K562 (cell line): Measurements from ENCODE around the gene DPH7. TPM values are rescaled to one million over a fixed set of nuclear protein-coding genes. Genes with fewer than 3 reads are reported as not detected.

ENCODE experiments used
- BRF1 ChIP-seq: IDR thresholded peaks from 3 replicates; pipeline ENCODE4 v1.6.1; 2011; ENCODE audit warnings: borderline replicate concordance, mild to moderate bottlenecking; ENCODE audit not compliant: insufficient read length; ENCODE audit errors: extremely low read depth
- CAMTA2 ChIP-seq: fragments of 250-450 bp; sonication (Bioruptor Pico); conservative IDR thresholded peaks from 2 replicates; pipeline ENCODE4 v1.5.1; 2022
- CCAR2 ChIP-seq: fragments of 200-400 bp; formaldehyde crosslinking; IDR thresholded peaks from 2 replicates; pipeline ENCODE4 v1.6.1; 2017; ENCODE audit warnings: mild to moderate bottlenecking, low read depth, low read length
- HBP1 ChIP-seq: fragments of 450-650 bp; formaldehyde crosslinking; IDR thresholded peaks from 2 replicates; pipeline ENCODE4 v1.4.0; 2022; ENCODE audit warnings: missing genetic modification characterization
- MECOM ChIP-seq: fragments of 250-450 bp; sonication (Bioruptor Pico); IDR thresholded peaks from 2 replicates; pipeline ENCODE4 v1.8.0; 2022; ENCODE audit warnings: inconsistent platforms
- MYNN ChIP-seq, 2 experiments: sonication (generic); formaldehyde crosslinking in 1 of 2; IDR thresholded peaks; 2 replicates each; pipeline versions ENCODE4 v1.5.0 to v1.6.1; 2016 to 2020; ENCODE audit warnings: antibody characterized with exemption in 1 of 2, missing genetic modification reagents in 1 of 2
- RREB1 ChIP-seq: fragments of 250-450 bp; sonication (Bioruptor Pico); IDR thresholded peaks from 2 replicates; pipeline ENCODE4 v1.4.0; 2020
- SLC30A9 ChIP-seq: fragments of 250-450 bp; sonication (Bioruptor Pico); IDR thresholded peaks from 2 replicates; pipeline ENCODE4 v1.8.0; 2022; ENCODE audit warnings: mild to moderate bottlenecking, moderate library complexity
- SNIP1 ChIP-seq: fragments of 450-650 bp; IDR thresholded peaks from 2 replicates; pipeline ENCODE4 v1.7.1; 2017; ENCODE audit warnings: low read depth, mild to moderate bottlenecking
- TFAM ChIP-seq: fragments of 250-450 bp; sonication (Bioruptor Pico); conservative IDR thresholded peaks from 2 replicates; pipeline ENCODE4 v1.5.0; 2021; ENCODE audit warnings: mild to moderate bottlenecking, moderate library complexity
- ZNF133 ChIP-seq: fragments of 250-450 bp; sonication (Bioruptor Pico); IDR thresholded peaks from 2 replicates; pipeline ENCODE4 v1.4.0; 2020; ENCODE audit warnings: mild to moderate bottlenecking
- ZNF165 ChIP-seq: fragments of 250-450 bp; sonication (Bioruptor Pico); IDR thresholded peaks from 2 replicates; pipeline ENCODE4 v1.4.0; 2020; ENCODE audit warnings: borderline replicate concordance
- ZNF263 ChIP-seq: sonication (generic); formaldehyde crosslinking; IDR thresholded peaks from 2 replicates; pipeline ENCODE4 v1.8.0; 2022; ENCODE audit warnings: mild to moderate bottlenecking, missing genetic modification reagents, borderline replicate concordance
- ZNF3 ChIP-seq: fragments of 250-450 bp; sonication (Bioruptor Pico); IDR thresholded peaks from 2 replicates; pipeline ENCODE4 v1.5.0; 2021; ENCODE audit warnings: mild to moderate bottlenecking, moderate library complexity
- polyA plus RNA-seq, 8 experiments: library from polyadenylated mRNA; depleted of rRNA in 4 of 8; stranded (reverse) in 5 of 8; unstranded in 3 of 8; fragments of >200 nt; fragmentation: Nextera tagmentation in 2 of 8; fragmentation: Illumina TruSeq in 1 of 8; extraction: Ambion mirVana in 2 of 8; extraction: Trizol in 1 of 8; gene quantifications; 2 replicates each; pipeline versions ENCODE4 v1.2.1 to v1.2.3, GENCODE V29; 2011 to 2014; ENCODE audit warnings: inconsistent platforms in 1 of 8, missing spikeins in 1 of 8
- total RNA-seq, 7 experiments: library from RNA; depleted of rRNA in 6 of 7; stranded (reverse); fragments of >200 nt in 6 of 7; fragmentation: Illumina TruSeq in 2 of 7; extraction: Trizol in 2 of 7; gene quantifications; 2 replicates each; pipeline versions ENCODE4 v1.2.1 to v1.2.3, GENCODE V29; 2011 to 2021; ENCODE audit warnings: low replicate concordance in 1 of 7

The DPH7 gene
- total and polyA plus RNA-seq, 9 of the 15 experiments (the other 6 are each of a cell fraction or from before 2014, with no cell fraction given): 13.9 to 68.6 (median 41.3) TPM

GRCh38 chr9:137621131-137621757 is 42.5 kb upstream of the DPH7 start (continued):
- TF ChIP-seq TFAM (CRISPR knock-in tag) (no peak), HBP1 (CRISPR knock-in tag) (no peak), MYNN (IDR thresholded peaks at IDR 0.05) (no peak), MYNN (CRISPR knock-in tag; IDR thresholded peaks at IDR 0.05) (no peak), SNIP1 (no peak), CCAR2 (no peak), ZNF165 (CRISPR knock-in tag) (no peak), ZNF133 (CRISPR knock-in tag) (no peak), ZNF3 (CRISPR knock-in tag) (no peak), CAMTA2 (no peak), RREB1 (CRISPR knock-in tag) (no peak), MECOM (CRISPR knock-in tag) (no peak), SLC30A9 (CRISPR knock-in tag) (no peak), ZNF263 (CRISPR knock-in tag) (no peak), BRF1 (no peak)
